HepG2 (cell line): ENCODE measurements around the gene SGMS1. TPM values are rescaled to one million over a fixed set of nuclear protein-coding genes. Genes with fewer than 3 reads are reported as not detected.

Source experiments
- HCFC1 ChIP-seq: fragments of 150-350 bp; IDR thresholded peaks from 2 replicates; pipeline ENCODE4 v1.6.1; 2014; ENCODE audit warnings: low read depth, low read length
- HDAC2 ChIP-seq: sonication (generic); formaldehyde crosslinking; IDR thresholded peaks from 2 replicates; pipeline ENCODE4 v1.4.0; 2020; ENCODE audit warnings: missing genetic modification reagents
- KDM2A ChIP-seq: sonication (generic); formaldehyde crosslinking; IDR thresholded peaks from 2 replicates; pipeline ENCODE4 v1.4.0; 2020; ENCODE audit warnings: low read depth, missing genetic modification reagents, borderline replicate concordance
- KDM3A ChIP-seq: IDR thresholded peaks from 2 replicates; pipeline ENCODE4 v1.6.1; 2018; ENCODE audit warnings: low read depth, missing compliant biosample characterization
- KLF12 ChIP-seq: sonication (generic); formaldehyde crosslinking; IDR thresholded peaks from 2 replicates; pipeline ENCODE4 v1.4.0; 2020; ENCODE audit warnings: missing genetic modification reagents, borderline replicate concordance
- POLR2AphosphoS5 ChIP-seq: IDR thresholded peaks from 2 replicates; pipeline ENCODE4 v1.6.1; 2012; ENCODE audit warnings: low read depth, low read length
- RORA ChIP-seq: sonication (generic); formaldehyde crosslinking; IDR thresholded peaks from 2 replicates; pipeline ENCODE4 v1.5.0; 2020; ENCODE audit warnings: mild to moderate bottlenecking, missing genetic modification reagents, moderate library complexity
- SRF ChIP-seq: IDR thresholded peaks from 2 replicates; pipeline ENCODE4 v1.6.1; 2011; ENCODE audit warnings: mild to moderate bottlenecking, low read depth, low read length, moderate library complexity
- TAF15 ChIP-seq: fragments of 200-400 bp; formaldehyde crosslinking; IDR thresholded peaks from one replicate; pipeline ENCODE4 v1.6.1; 2018; ENCODE audit warnings: mild to moderate bottlenecking, low read depth, low read length; ENCODE audit not compliant: poor library complexity, severe bottlenecking
- TBX3 ChIP-seq: fragments of 450-650 bp; IDR thresholded peaks from 2 replicates; pipeline ENCODE4 v1.6.1; 2017; ENCODE audit warnings: antibody characterized with exemption, mild to moderate bottlenecking, inconsistent platforms, borderline replicate concordance
- TERF1 ChIP-seq: sonication (generic); formaldehyde crosslinking; IDR thresholded peaks from 2 replicates; pipeline ENCODE4 v1.8.0; 2022; ENCODE audit warnings: mild to moderate bottlenecking, missing genetic modification reagents, moderate library complexity
- ZFP82 ChIP-seq: sonication (generic); formaldehyde crosslinking; IDR thresholded peaks from 2 replicates; pipeline ENCODE4 v1.5.1; 2020; ENCODE audit warnings: mild to moderate bottlenecking, missing genetic modification reagents, borderline replicate concordance
- ZFP90 ChIP-seq: sonication (generic); formaldehyde crosslinking; IDR thresholded peaks from 2 replicates; pipeline ENCODE4 v1.8.0; 2022; ENCODE audit warnings: missing genetic modification reagents, mild to moderate bottlenecking, inconsistent platforms, borderline replicate concordance
- ZNF124 ChIP-seq: sonication (generic); formaldehyde crosslinking; IDR thresholded peaks from 2 replicates; pipeline ENCODE4 v1.4.0; 2020; ENCODE audit warnings: missing genetic modification reagents
- ZNF17 ChIP-seq: sonication (generic); formaldehyde crosslinking; IDR thresholded peaks from 2 replicates; pipeline ENCODE4 v1.5.0; 2020; ENCODE audit warnings: mild to moderate bottlenecking, missing genetic modification reagents
- ZNF180 ChIP-seq: sonication (generic); formaldehyde crosslinking; IDR thresholded peaks from 2 replicates; pipeline ENCODE4 v1.4.0; 2020; ENCODE audit warnings: low read depth, missing genetic modification reagents, borderline replicate concordance
- ZNF263 ChIP-seq: sonication (generic); formaldehyde crosslinking; IDR thresholded peaks from 2 replicates; pipeline ENCODE4 v1.4.0; 2020; ENCODE audit warnings: missing genetic modification reagents
- ZNF367 ChIP-seq: sonication (generic); formaldehyde crosslinking; IDR thresholded peaks from 2 replicates; pipeline ENCODE4 v1.4.0; 2020; ENCODE audit warnings: missing genetic modification reagents, borderline replicate concordance
- ZNF605 ChIP-seq: sonication (generic); formaldehyde crosslinking; IDR thresholded peaks from 2 replicates; pipeline ENCODE4 v1.8.0; 2022; ENCODE audit warnings: mild to moderate bottlenecking, missing genetic modification reagents
- ZNF607 ChIP-seq: sonication (generic); formaldehyde crosslinking; IDR thresholded peaks from 2 replicates; pipeline ENCODE4 v1.5.1; 2020; ENCODE audit warnings: missing genetic modification reagents, mild to moderate bottlenecking, borderline replicate concordance
- ZNF75D ChIP-seq: sonication (generic); formaldehyde crosslinking; IDR thresholded peaks from 2 replicates; pipeline ENCODE4 v1.8.1; 2023; ENCODE audit warnings: missing genetic modification reagents, mild to moderate bottlenecking, borderline replicate concordance
- ZNF792 ChIP-seq: IDR thresholded peaks from 2 replicates; pipeline ENCODE4 v1.6.1; 2016
- ZNF839 ChIP-seq: sonication (generic); formaldehyde crosslinking; IDR thresholded peaks from 2 replicates; pipeline ENCODE4 v1.4.0; 2020; ENCODE audit warnings: missing genetic modification reagents, mild to moderate bottlenecking, borderline replicate concordance
- ZNF883 ChIP-seq: sonication (generic); formaldehyde crosslinking; IDR thresholded peaks from 2 replicates; pipeline ENCODE4 v1.5.1; 2020; ENCODE audit warnings: mild to moderate bottlenecking, missing genetic modification reagents; ENCODE audit errors: not compliant biosample characterization
- polyA plus RNA-seq, 8 experiments: library from polyadenylated mRNA; depleted of rRNA in 3 of 8; stranded (reverse) in 7 of 8; unstranded in 1 of 8; fragments of >200 nt; fragmentation: Illumina TruSeq in 4 of 8; extraction: Trizol in 4 of 8; gene quantifications; 2 replicates each; pipeline versions ENCODE4 v1.2.1 to v1.2.3, GENCODE V29; 2011 to 2016; ENCODE audit warnings: low read depth in 4 of 8, missing spikeins in 1 of 8, mixed read lengths in 1 of 8; ENCODE audit not compliant: insufficient read depth in 1 of 8
- total RNA-seq, 5 experiments: library from RNA; depleted of rRNA; stranded (reverse); fragments of >200 nt; fragmentation: Illumina TruSeq; extraction: Trizol; gene quantifications; 2 replicates each; pipeline ENCODE4 v1.2.3, GENCODE V29; 2016; ENCODE audit warnings: low read depth in 1 of 5
- TF ChIP-seq, protein P1 (sequence below): sonication (generic); formaldehyde crosslinking; IDR thresholded peaks from 2 replicates; pipeline ENCODE4 v1.4.0; 2020; ENCODE audit warnings: missing genetic modification reagents
- TF ChIP-seq, protein P2 (sequence below): sonication (generic); formaldehyde crosslinking; IDR thresholded peaks from 2 replicates; pipeline ENCODE4 v1.4.0; 2020; ENCODE audit warnings: mild to moderate bottlenecking, missing genetic modification reagents
- TF ChIP-seq, protein P3 (sequence below): IDR thresholded peaks from 2 replicates; pipeline ENCODE4 v1.6.1; 2012; ENCODE audit warnings: inconsistent platforms

The SGMS1 gene
- total and polyA plus RNA-seq, 2 of the 13 experiments (the other 11 are each of a cell fraction or from before 2014, with no cell fraction given), result 6.5 to 15.1 TPM

GRCh38 chr10:50624866-50625501 lies 1.2 kb upstream of the SGMS1 start (continued):
- no peak; the same call in 1 of the 2 replicates for TF ChIP-seq ZFP82 (CRISPR knock-in tag)
- TF ChIP-seq SRF, result no peak
- TF ChIP-seq TAF15, result no peak
- TF ChIP-seq ZNF17, result no peak
- no peak for TF ChIP-seq HCFC1
- peak; percentile 19 for TF ChIP-seq ZNF883 (CRISPR knock-in tag)
- TF ChIP-seq ZNF124 (CRISPR knock-in tag), result no peak; the same call in 1 of the 2 replicates
- TF ChIP-seq ZFP90, result peak; percentile 83
- TF ChIP-seq KDM2A (CRISPR knock-in tag), result peak; percentile 56
- 0 out of 2 replicates have a peak, but pooled peaks have one; percentile 36 for TF ChIP-seq ZNF605 (CRISPR knock-in tag)
- no peak for TF ChIP-seq ZNF792 (CRISPR knock-in tag)
- TF ChIP-seq ZNF607 (CRISPR knock-in tag), result peak; percentile 11; the same call in 1 of the 2 replicates
- peak; percentile 9; the same call in 1 of the 2 replicates for TF ChIP-seq TERF1 (CRISPR knock-in tag)
- peak; percentile 60; the same call in 1 of the 2 replicates for TF ChIP-seq KLF12
- no peak for TF ChIP-seq RORA
- peak; percentile 90 for TF ChIP-seq ZNF263
- TF ChIP-seq ZNF75D (CRISPR knock-in tag), result no peak
- no peak for TF ChIP-seq ZNF180 (CRISPR knock-in tag)
- 0 out of 2 replicates have a peak, but pooled peaks have one; percentile 48 for TF ChIP-seq ZNF367 (CRISPR knock-in tag)
- 0 out of 2 replicates have a peak, but pooled peaks have one; percentile 17 for TF ChIP-seq ZNF839 (CRISPR knock-in tag)
- TF ChIP-seq, protein P1, sequence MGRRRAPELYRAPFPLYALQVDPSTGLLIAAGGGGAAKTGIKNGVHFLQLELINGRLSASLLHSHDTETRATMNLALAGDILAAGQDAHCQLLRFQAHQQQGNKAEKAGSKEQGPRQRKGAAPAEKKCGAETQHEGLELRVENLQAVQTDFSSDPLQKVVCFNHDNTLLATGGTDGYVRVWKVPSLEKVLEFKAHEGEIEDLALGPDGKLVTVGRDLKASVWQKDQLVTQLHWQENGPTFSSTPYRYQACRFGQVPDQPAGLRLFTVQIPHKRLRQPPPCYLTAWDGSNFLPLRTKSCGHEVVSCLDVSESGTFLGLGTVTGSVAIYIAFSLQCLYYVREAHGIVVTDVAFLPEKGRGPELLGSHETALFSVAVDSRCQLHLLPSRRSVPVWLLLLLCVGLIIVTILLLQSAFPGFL (CRISPR knock-in tag), result no peak
- no peak for TF ChIP-seq TBX3
- TF ChIP-seq HDAC2 (CRISPR knock-in tag), result peak; percentile 12; the same call in 1 of the 2 replicates
- no peak; the same call in 1 of the 2 replicates for TF ChIP-seq KDM3A (CRISPR knock-in tag)
- TF ChIP-seq, protein P2, sequence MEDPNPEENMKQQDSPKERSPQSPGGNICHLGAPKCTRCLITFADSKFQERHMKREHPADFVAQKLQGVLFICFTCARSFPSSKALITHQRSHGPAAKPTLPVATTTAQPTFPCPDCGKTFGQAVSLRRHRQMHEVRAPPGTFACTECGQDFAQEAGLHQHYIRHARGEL (CRISPR knock-in tag), result no peak
- TF ChIP-seq, protein P3, sequence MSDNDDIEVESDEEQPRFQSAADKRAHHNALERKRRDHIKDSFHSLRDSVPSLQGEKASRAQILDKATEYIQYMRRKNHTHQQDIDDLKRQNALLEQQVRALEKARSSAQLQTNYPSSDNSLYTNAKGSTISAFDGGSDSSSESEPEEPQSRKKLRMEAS, result peak; percentile 85
- peak; percentile 56 for TF ChIP-seq POLR2AphosphoS5
